Retinal pigment epithelial cell (primary cell): Measurements from ENCODE around the gene BEGAIN.

Experiments used
- DNase-seq: peaks from one replicate; pipeline ENCODE4 v3.0.0-alpha.2; 2010; ENCODE audit warnings: low read depth
- H3K4me3 ChIP-seq: 2 replicates; pipeline ENCODE4 v1.5.1; 2011; ENCODE audit warnings: mild to moderate bottlenecking, low read length, control low read depth, moderate library complexity
- TF ChIP-seq, protein P1 (sequence below): conservative IDR thresholded peaks from 2 replicates; pipeline ENCODE4 v1.5.1; 2011; ENCODE audit warnings: low read depth, low read length, control low read depth, inconsistent platforms

BEGAIN gene

GRCh38 chr14:100570726-100571454 is 16.3 kb downstream of the BEGAIN start:
- DNase-seq = no peak
- TF ChIP-seq, protein P1, sequence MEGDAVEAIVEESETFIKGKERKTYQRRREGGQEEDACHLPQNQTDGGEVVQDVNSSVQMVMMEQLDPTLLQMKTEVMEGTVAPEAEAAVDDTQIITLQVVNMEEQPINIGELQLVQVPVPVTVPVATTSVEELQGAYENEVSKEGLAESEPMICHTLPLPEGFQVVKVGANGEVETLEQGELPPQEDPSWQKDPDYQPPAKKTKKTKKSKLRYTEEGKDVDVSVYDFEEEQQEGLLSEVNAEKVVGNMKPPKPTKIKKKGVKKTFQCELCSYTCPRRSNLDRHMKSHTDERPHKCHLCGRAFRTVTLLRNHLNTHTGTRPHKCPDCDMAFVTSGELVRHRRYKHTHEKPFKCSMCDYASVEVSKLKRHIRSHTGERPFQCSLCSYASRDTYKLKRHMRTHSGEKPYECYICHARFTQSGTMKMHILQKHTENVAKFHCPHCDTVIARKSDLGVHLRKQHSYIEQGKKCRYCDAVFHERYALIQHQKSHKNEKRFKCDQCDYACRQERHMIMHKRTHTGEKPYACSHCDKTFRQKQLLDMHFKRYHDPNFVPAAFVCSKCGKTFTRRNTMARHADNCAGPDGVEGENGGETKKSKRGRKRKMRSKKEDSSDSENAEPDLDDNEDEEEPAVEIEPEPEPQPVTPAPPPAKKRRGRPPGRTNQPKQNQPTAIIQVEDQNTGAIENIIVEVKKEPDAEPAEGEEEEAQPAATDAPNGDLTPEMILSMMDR = no peak
- H3K4me3 ChIP-seq = no peak overlapping the region

DNA sequence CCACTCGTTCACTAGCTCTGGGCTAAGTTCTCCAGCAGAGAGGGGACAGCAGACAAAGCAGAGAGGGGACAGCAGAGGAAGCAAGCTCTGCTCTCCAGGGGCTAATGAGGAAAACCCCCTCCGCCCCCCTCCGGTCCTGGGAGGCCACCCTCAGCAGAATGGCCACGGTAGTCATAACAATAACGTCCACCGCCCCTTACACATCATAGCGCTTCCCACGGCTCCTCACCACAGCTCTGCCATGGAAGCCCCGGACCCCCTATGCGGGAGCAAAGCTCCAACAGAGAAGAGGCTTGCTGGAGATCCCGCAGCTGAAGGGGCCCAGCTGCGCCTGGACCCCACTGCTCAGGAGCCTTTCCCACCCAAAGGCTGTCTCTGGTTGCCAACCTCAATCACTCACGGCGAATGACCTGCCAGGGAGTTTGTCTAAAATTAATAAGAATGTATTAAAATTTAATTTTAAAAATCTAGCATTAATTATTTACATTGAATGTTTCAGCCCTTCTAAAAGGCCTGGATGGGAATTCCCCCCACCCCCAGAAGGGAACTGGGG is 17.4 kb downstream of the BEGAIN start:
- TF ChIP-seq, protein P1 = no peak
- no peak for DNase-seq
- no peak overlapping the region for H3K4me3 ChIP-seq

- no peak for DNase-seq
- H3K4me3 ChIP-seq = peak overlapping the region; percentile 17
- TF ChIP-seq, protein P1 = no peak
Measured at GRCh38 chr14:100568998-100569733, 18.1 kb downstream of the BEGAIN start.

- no peak for DNase-seq
- TF ChIP-seq, protein P1 = no peak
- H3K4me3 ChIP-seq = peak overlapping the region; percentile 43
Measured at GRCh38 chr14:100568164-100568997, 18.8 kb downstream of the BEGAIN start.

GRCh38 chr14:100567877-100568163 is 19.4 kb downstream of the BEGAIN start:
- DNase-seq = no peak
- no peak overlapping the region for H3K4me3 ChIP-seq
- TF ChIP-seq, protein P1 = no peak

GRCh38 chr14:100567009-100567876 is 20.0 kb downstream of the BEGAIN start:
- no peak for DNase-seq
- H3K4me3 ChIP-seq = peak overlapping the region; percentile 5
- TF ChIP-seq, protein P1 = no peak
